DOHH2 (cell line): ENCODE measurements around the gene DAP3.

Experiments used
- CTCF ChIP-seq: fragments of 200-600 bp; sonication (generic); IDR thresholded peaks from one replicate; pipeline ENCODE4 v1.5.1; 2014; ENCODE audit warnings: antibody characterized with exemption, mild to moderate bottlenecking, low read depth, low read length; ENCODE audit not compliant: poor library complexity, severe bottlenecking
- EZH2phosphoT487 ChIP-seq: fragments of 200-600 bp; sonication (generic); IDR thresholded peaks from 2 replicates; pipeline ENCODE4 v1.6.1; 2017; ENCODE audit warnings: borderline replicate concordance, mild to moderate bottlenecking, antibody characterized with exemption, low read length, moderate library complexity, mixed read lengths

- TF ChIP-seq CTCF, result no peak
- no peak for TF ChIP-seq EZH2phosphoT487
These were observed 43.2 kb upstream of the DAP3 start for GRCh38 chr1:155645648-155646047.
